ENCODE measurements around the gene HSPG2. TPM values are rescaled to one million over a fixed set of nuclear protein-coding genes. Genes with fewer than 3 reads are reported as not detected.

The HSPG2 gene
- total RNA-seq, 1 experiment from 2014 or later: 58.9 TPM

GRCh38 chr1:21902026-21903012 is 34.8 kb downstream of the HSPG2 start:
- ChIA-PET POLR2A (interaction anchor here (0.6 to 1.2 kb wide), 2 partner anchors 28 to 33 kb away, joined by 3 read pairs; no protein-coding TSS in a partner anchor), CTCF (interaction anchor here (0.6 kb wide), 2 partner anchors 13 to 513 kb away, joined by 3 read pairs; no protein-coding TSS in a partner anchor)
- Mint-ChIP-seq H3K27ac (ENCODE audit: low read depth, unreplicated experiment) (no peak overlapping the region), H3K27me3 (ENCODE audit: insufficient read depth, unreplicated experiment) (no peaks in the 10 kb centered on the region), H3K4me3 (ENCODE audit: unreplicated experiment) (no peak overlapping the region), H3K9me3 (ENCODE audit: unreplicated experiment) (no peaks in the 10 kb centered on the region), H3K4me1 (ENCODE audit: insufficient read depth, unreplicated experiment) (peaks cover 11% of the 10 kb centered on the region), H3K36me3 (ENCODE audit: insufficient read depth, unreplicated experiment) (peaks cover 5% of the 10 kb centered on the region)
- no peak for DNase-seq (ENCODE audit: unreplicated experiment)
- TF ChIP-seq CTCF (IDR thresholded peaks at IDR 0.05; ENCODE audit: unreplicated experiment): no peak
- intact Hi-C loops (cut with micrococcal nuclease): no loop called here
- BruUV-seq (replicated peaks): no TSS peak

DNA sequence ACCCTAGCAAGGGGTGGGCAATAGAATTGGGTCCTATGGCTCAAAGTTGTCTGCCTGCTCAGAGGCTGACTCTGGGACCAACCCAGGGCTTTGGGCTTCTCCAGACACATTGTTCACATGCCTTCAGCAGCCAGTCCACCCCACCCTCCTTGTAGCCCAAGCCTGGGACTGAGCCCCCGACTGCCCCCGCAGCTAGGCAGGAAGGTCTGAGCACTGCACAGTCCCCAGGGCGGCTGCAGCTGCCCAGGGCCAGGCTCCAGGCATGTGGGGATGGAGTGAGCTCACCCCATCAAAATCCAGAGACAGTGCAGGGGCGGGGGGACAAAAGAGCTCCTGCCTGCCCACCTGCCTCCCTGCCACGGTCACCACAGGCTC is 35.6 kb downstream of the HSPG2 start:
- CTCF ChIA-PET: interaction anchor here (0.6 kb wide), 1 partner anchor 125 kb away, joined by 5 read pairs; no protein-coding TSS in a partner anchor
- TF ChIP-seq CTCF (IDR thresholded peaks at IDR 0.05; ENCODE audit: unreplicated experiment): no peak
- POLR2A ChIA-PET: no interaction called here
- Mint-ChIP-seq H3K27ac (ENCODE audit: low read depth, unreplicated experiment) (no peak overlapping the region), H3K9me3 (ENCODE audit: unreplicated experiment) (no peaks in the 10 kb centered on the region), H3K36me3 (ENCODE audit: insufficient read depth, unreplicated experiment) (peaks cover 5% of the 10 kb centered on the region), H3K4me1 (ENCODE audit: insufficient read depth, unreplicated experiment) (peaks cover 11% of the 10 kb centered on the region), H3K27me3 (ENCODE audit: insufficient read depth, unreplicated experiment) (no peaks in the 10 kb centered on the region), H3K4me3 (ENCODE audit: unreplicated experiment) (no peak overlapping the region)
- intact Hi-C loops (cut with micrococcal nuclease): no loop called here
- DNase-seq (ENCODE audit: unreplicated experiment): no peak
- no TSS peak for BruUV-seq (replicated peaks)

GRCh38 chr1:21900766-21901472 is 36.2 kb downstream of the HSPG2 start:
- no peak for TF ChIP-seq CTCF (IDR thresholded peaks at IDR 0.05; ENCODE audit: unreplicated experiment)
- POLR2A ChIA-PET: no interaction called here
- intact Hi-C loops (cut with micrococcal nuclease): no loop called here
- Mint-ChIP-seq H3K27me3 (ENCODE audit: insufficient read depth, unreplicated experiment) (no peaks in the 10 kb centered on the region), H3K4me3 (ENCODE audit: unreplicated experiment) (no peak overlapping the region), H3K36me3 (ENCODE audit: insufficient read depth, unreplicated experiment) (peaks cover 5% of the 10 kb centered on the region), H3K4me1 (ENCODE audit: insufficient read depth, unreplicated experiment) (peaks cover 11% of the 10 kb centered on the region), H3K9me3 (ENCODE audit: unreplicated experiment) (no peaks in the 10 kb centered on the region), H3K27ac (ENCODE audit: low read depth, unreplicated experiment) (no peak overlapping the region)
- CTCF ChIA-PET: interaction anchor here (0.6 to 0.8 kb wide), 2 partner anchors 105 to 124 kb away, joined by 4 to 5 read pairs; no protein-coding TSS in a partner anchor
- no TSS peak for BruUV-seq (replicated peaks)
- no peak for DNase-seq (ENCODE audit: unreplicated experiment)

- ChIA-PET CTCF (no interaction called here), POLR2A (no interaction called here)
- Mint-ChIP-seq H3K9me3 (ENCODE audit: unreplicated experiment) (no peaks in the 10 kb centered on the region), H3K36me3 (ENCODE audit: insufficient read depth, unreplicated experiment) (peaks cover 5% of the 10 kb centered on the region), H3K4me1 (ENCODE audit: insufficient read depth, unreplicated experiment) (peaks cover 6% of the 10 kb centered on the region), H3K27me3 (ENCODE audit: insufficient read depth, unreplicated experiment) (no peaks in the 10 kb centered on the region), H3K27ac (ENCODE audit: low read depth, unreplicated experiment) (no peak overlapping the region), H3K4me3 (ENCODE audit: unreplicated experiment) (no peak overlapping the region)
- BruUV-seq (replicated peaks): no TSS peak
- no peak for DNase-seq (ENCODE audit: unreplicated experiment)
- intact Hi-C loops (cut with micrococcal nuclease): no loop called here
- TF ChIP-seq CTCF (IDR thresholded peaks at IDR 0.05; ENCODE audit: unreplicated experiment): no peak
Observed at GRCh38 chr1:21899987-21900386, 37.1 kb downstream of the HSPG2 start.

Data from MCF 10A (cell line).